T-cell (primary cell): Measurements from ENCODE around the gene CTBP2. TPM values are rescaled to one million over a fixed set of nuclear protein-coding genes. Genes with fewer than 3 reads are reported as not detected.

ENCODE experiments used
- ATAC-seq, 4 experiments: fragments of 200-7000 bp in 3 of 4; fragments of 150-1000 bp in 1 of 4; cut with Tn5 transposase; replicated peaks in 1 of 4; 1 replicate in 3 of 4; 2 replicates in 1 of 4; pipeline ENCODE4 v1.10.0; 2021; ENCODE audit warnings: moderate library complexity in 3 of 4, mild to moderate bottlenecking in 2 of 4, moderate number of reproducible peaks in 1 of 4
- CTCF ChIA-PET, 2 donors: fragments of 300-600 bp; sonication (Branson Sonifier 250); formaldehyde crosslinking; loops; one replicate each; lab custom pipeline; 2022; ENCODE audit warnings: antibody characterized with exemption in 2 of 2; lab: Charles Lee
- POLR2A ChIA-PET, 2 donors: fragments of 300-600 bp; sonication (Branson Sonifier 250); formaldehyde crosslinking; loops; one replicate each; lab custom pipeline; 2022; ENCODE audit warnings: antibody characterized with exemption in 2 of 2; lab: Charles Lee
- DNase-seq, 35 experiments: peaks; one replicate each; pipeline versions ENCODE4 v3.0.0 to v3.0.0-alpha.2; 2013 to 2023
- H3K27ac ChIP-seq: one replicate; pipeline ENCODE4 v1.5.1; 2013; ENCODE audit warnings: low read length
- H3K27me3 ChIP-seq, 2 experiments: replicated peaks in 1 of 2; 1 replicate in 1 of 2; 2 replicates in 1 of 2; pipeline versions ENCODE4 v1.6.1 to v1.7.0; 2013; ENCODE audit warnings: low read length in 1 of 2, mixed read lengths in 1 of 2; ENCODE audit not compliant: control insufficient read depth in 2 of 2, insufficient read depth in 2 of 2; ENCODE audit errors: extremely low read depth in 1 of 2
- H3K36me3 ChIP-seq, 2 donors: 1 replicate in 1 of 2; 2 replicates in 1 of 2; pipeline versions ENCODE4 v1.6.1 to v1.7.0; 2013; ENCODE audit warnings: low read length in 1 of 2; ENCODE audit not compliant: control insufficient read depth in 2 of 2, insufficient read depth in 1 of 2; ENCODE audit errors: extremely low read depth in 1 of 2
- H3K4me1 ChIP-seq, 2 experiments: 1 replicate in 1 of 2; 2 replicates in 1 of 2; pipeline versions ENCODE4 v1.6.1 to v1.7.0; 2013; ENCODE audit warnings: low read length in 2 of 2, mixed read lengths in 1 of 2; ENCODE audit not compliant: insufficient read depth in 2 of 2, control insufficient read depth in 1 of 2; ENCODE audit errors: extremely low read depth in 1 of 2
- H3K4me3 ChIP-seq, 2 donors: 1 replicate in 1 of 2; 2 replicates in 1 of 2; pipeline versions ENCODE4 v1.5.1 to v1.7.0; 2013; ENCODE audit warnings: mild to moderate bottlenecking in 2 of 2, low read length in 1 of 2, moderate library complexity in 1 of 2; ENCODE audit not compliant: control insufficient read depth in 1 of 2; ENCODE audit errors: extremely low read depth in 1 of 2
- H3K9me3 ChIP-seq: 2 replicates; pipeline ENCODE4 v1.7.0; 2013
- H3K27ac Mint-ChIP-seq, 2 donors: one replicate each; pipeline ENCODE4 v1.8.0; 2020 to 2021; ENCODE audit warnings: mild to moderate bottlenecking in 2 of 2, mixed read lengths in 2 of 2
- H3K27me3 Mint-ChIP-seq, 2 donors: one replicate each; pipeline ENCODE4 v1.8.0; 2021 to 2022; ENCODE audit warnings: mixed read lengths in 2 of 2
- H3K36me3 Mint-ChIP-seq: one replicate; pipeline ENCODE4 v1.8.0; 2021; ENCODE audit warnings: mixed read lengths
- H3K4me1 Mint-ChIP-seq, 3 donors: one replicate each; pipeline ENCODE4 v1.8.0; 2020 to 2022; ENCODE audit warnings: mixed read lengths in 3 of 3, mild to moderate bottlenecking in 1 of 3
- H3K4me3 Mint-ChIP-seq, 3 donors: one replicate each; pipeline ENCODE4 v1.8.0; 2020 to 2022; ENCODE audit warnings: mild to moderate bottlenecking in 3 of 3, mixed read lengths in 3 of 3, moderate library complexity in 3 of 3
- H3K9me3 Mint-ChIP-seq, 3 donors: one replicate each; pipeline ENCODE4 v1.8.0; 2020 to 2022; ENCODE audit warnings: mixed read lengths in 3 of 3
- WGBS: methylation state at CpG from one replicate; pipeline ENCODE4 v1.1.5; 2013; ENCODE audit warnings: missing lambda C conversion rate; ENCODE audit not compliant: insufficient coverage; 5-methylcytosine and 5-hydroxymethylcytosine counted together
- total RNA-seq, 35 experiments: library from RNA in 6 of 35; stranded (reverse) in 6 of 35; fragments of 120-200 nt in 1 of 35; gene quantifications; one replicate each; pipeline versions ENCODE4 v1.2.1 to v1.2.4 and lab custom pipeline; 2013 to 2026

The CTBP2 gene
- total RNA-seq, 5 donors from 2014 or later (not counting 1 experiment from before 2014, with no cell fraction given), result 1.1 to 5.8 (median 3.1) TPM

GRCh38 chr10:125125951-125126735, 34.2 kb downstream of the CTBP2 start:
- H3K9me3 Mint-ChIP-seq, result peaks cover 0 to 4% (median 0%) of the 10 kb centered on the region in 3 donors
- no peaks in the 10 kb centered on the region for H3K9me3 ChIP-seq
- peaks cover 0 to 23% of the 10 kb centered on the region in 2 experiments for H3K27me3 ChIP-seq
- no peak for DNase-seq
- peaks cover 3 to 15% of the 10 kb centered on the region in 2 donors for H3K27me3 Mint-ChIP-seq
- H3K36me3 ChIP-seq, result no peaks in the 10 kb centered on the region
- WGBS, result 91% methylated on average over 19 of the region's 22 CpGs
- ATAC-seq, result no peak
- POLR2A ChIA-PET, result no interaction called here
- H3K36me3 Mint-ChIP-seq, result no peaks in the 10 kb centered on the region
- H3K4me1 Mint-ChIP-seq, result no peaks in the 10 kb centered on the region
- H3K4me3 ChIP-seq, result no peak overlapping the region
- H3K4me1 ChIP-seq, result no peaks in the 10 kb centered on the region
- H3K4me3 Mint-ChIP-seq, result no peak overlapping the region
- CTCF ChIA-PET, result no interaction called here
- H3K27ac Mint-ChIP-seq, result no peak overlapping the region
- H3K27ac ChIP-seq, result no peak overlapping the region

GRCh38 chr10:125124907-125125306, 35.5 kb downstream of the CTBP2 start:
- Histone ChIP-seq H3K36me3 (no peaks in the 10 kb centered on the region), H3K27ac (no peak overlapping the region), H3K27me3 (peaks cover 0 to 15% of the 10 kb centered on the region in 2 experiments), H3K9me3 (no peaks in the 10 kb centered on the region), H3K4me1 (no peaks in the 10 kb centered on the region), H3K4me3 (no peak overlapping the region)
- H3K36me3 Mint-ChIP-seq, result no peaks in the 10 kb centered on the region
- no peak overlapping the region for H3K27ac Mint-ChIP-seq
- ATAC-seq (no peak), DNase-seq (no peak)
- no peaks in the 10 kb centered on the region for H3K9me3 Mint-ChIP-seq
- ChIA-PET POLR2A (no interaction called here), CTCF (no interaction called here)
- 87% methylated on average over 9 of the region's 10 CpGs for WGBS
- no peak overlapping the region for H3K4me3 Mint-ChIP-seq
- no peaks in the 10 kb centered on the region for H3K4me1 Mint-ChIP-seq
- peaks cover 3 to 15% of the 10 kb centered on the region in 2 donors for H3K27me3 Mint-ChIP-seq

- 78% methylated on average over 6 of the region's 11 CpGs for WGBS
- Histone ChIP-seq H3K4me3 (no peak overlapping the region), H3K36me3 (no peaks in the 10 kb centered on the region), H3K4me1 (no peaks in the 10 kb centered on the region), H3K9me3 (no peaks in the 10 kb centered on the region), H3K27me3 (peaks cover 0 to 12% of the 10 kb centered on the region in 2 experiments), H3K27ac (no peak overlapping the region)
- no peaks in the 10 kb centered on the region for H3K9me3 Mint-ChIP-seq
- no peak overlapping the region for H3K27ac Mint-ChIP-seq
- ChIA-PET CTCF (no interaction called here), POLR2A (no interaction called here)
- no peaks in the 10 kb centered on the region for H3K36me3 Mint-ChIP-seq
- ATAC-seq, result no peak
- no peak for DNase-seq
- H3K4me1 Mint-ChIP-seq, result no peaks in the 10 kb centered on the region
- no peak overlapping the region for H3K4me3 Mint-ChIP-seq
- H3K27me3 Mint-ChIP-seq, result peaks cover 3 to 15% of the 10 kb centered on the region in 2 donors
Measured at GRCh38 chr10:125124115-125124487, 36.3 kb downstream of the CTBP2 start.

- H3K27ac Mint-ChIP-seq, result no peak overlapping the region
- no peaks in the 10 kb centered on the region for H3K36me3 ChIP-seq
- no peaks in the 10 kb centered on the region for H3K4me1 Mint-ChIP-seq
- no peak overlapping the region for H3K4me3 ChIP-seq
- no peaks in the 10 kb centered on the region for H3K36me3 Mint-ChIP-seq
- ATAC-seq, result no peak
- H3K27me3 Mint-ChIP-seq, result peaks cover 3 to 15% of the 10 kb centered on the region in 2 donors
- no peaks in the 10 kb centered on the region for H3K4me1 ChIP-seq
- no peak overlapping the region for H3K27ac ChIP-seq
- no peaks in the 10 kb centered on the region for H3K9me3 ChIP-seq
- POLR2A ChIA-PET, result no interaction called here
- H3K9me3 Mint-ChIP-seq, result no peaks in the 10 kb centered on the region
- CTCF ChIA-PET, result no interaction called here
- no peak for DNase-seq
- peaks cover 0 to 12% of the 10 kb centered on the region in 2 experiments for H3K27me3 ChIP-seq
- WGBS, result 88% methylated on average over 13 of the region's 13 CpGs
- H3K4me3 Mint-ChIP-seq, result no peak overlapping the region
Measured at GRCh38 chr10:125123476-125124114, 36.8 kb downstream of the CTBP2 start.

- no peak for ATAC-seq
- H3K4me1 ChIP-seq, result no peaks in the 10 kb centered on the region
Measured at GRCh38 chr10:125122566-125122965, 37.8 kb downstream of the CTBP2 start.

DNA sequence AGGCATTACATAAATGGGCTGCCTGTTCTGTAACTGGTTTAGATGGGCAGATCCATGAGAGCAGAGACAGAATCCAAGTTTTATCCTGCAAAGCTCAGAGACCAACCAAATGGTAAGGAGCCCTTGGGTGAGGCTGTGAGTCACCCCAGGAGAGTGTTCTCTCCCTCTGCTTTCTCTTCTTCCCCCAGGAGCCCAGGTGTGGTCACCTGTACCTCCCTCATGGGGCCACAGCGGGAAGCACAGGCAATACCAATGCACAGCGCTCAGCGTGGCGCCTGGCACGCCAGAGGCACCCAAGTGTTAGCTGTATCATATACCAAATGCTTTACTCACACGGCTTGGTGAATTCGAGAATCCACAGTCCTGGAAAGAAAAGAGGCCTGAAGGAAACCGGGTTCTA, 39.4 kb downstream of the CTBP2 start:
- Mint-ChIP-seq H3K9me3 (no peaks in the 10 kb centered on the region), H3K4me1 (no peaks in the 10 kb centered on the region), H3K36me3 (no peaks in the 10 kb centered on the region), H3K4me3 (no peak overlapping the region), H3K27me3 (peaks cover 1 to 10% of the 10 kb centered on the region in 2 donors), H3K27ac (no peak overlapping the region)
- DNase-seq (no peak), ATAC-seq (no peak)
- peaks cover 0 to 12% of the 10 kb centered on the region in 2 experiments for H3K27me3 ChIP-seq
- no peaks in the 10 kb centered on the region for H3K36me3 ChIP-seq
- H3K4me3 ChIP-seq, result no peak overlapping the region
- H3K4me1 ChIP-seq, result peaks cover 0 to 3% of the 10 kb centered on the region in 2 experiments
- ChIA-PET POLR2A (no interaction called here), CTCF (no interaction called here)
- WGBS, result no CpG with 5 or more reads among the region's 8 CpGs
- H3K9me3 ChIP-seq, result no peaks in the 10 kb centered on the region
- H3K27ac ChIP-seq, result no peak overlapping the region

More at GRCh38 chr10:125122566-125122965, 37.8 kb downstream of the CTBP2 start:
- Mint-ChIP-seq H3K36me3 (no peaks in the 10 kb centered on the region), H3K9me3 (no peaks in the 10 kb centered on the region), H3K4me3 (no peak overlapping the region), H3K27me3 (peaks cover 1 to 10% of the 10 kb centered on the region in 2 donors), H3K27ac (no peak overlapping the region), H3K4me1 (no peaks in the 10 kb centered on the region)
- no peak overlapping the region for H3K27ac ChIP-seq
- no peaks in the 10 kb centered on the region for H3K9me3 ChIP-seq
- ChIA-PET CTCF (no interaction called here), POLR2A (no interaction called here)
- no peaks in the 10 kb centered on the region for H3K36me3 ChIP-seq
- WGBS, result 97% methylated on average over 6 of the region's 8 CpGs
- DNase-seq, result no peak
- no peak overlapping the region for H3K4me3 ChIP-seq
- H3K27me3 ChIP-seq, result peaks cover 0 to 12% of the 10 kb centered on the region in 2 experiments
